ENCODE results near the gene ZC3HAV1.

GRCh38 chr7:139044813-139045794 lies 64.4 kb downstream of the ZC3HAV1 start:
- TF ChIP-seq ZFP3 (CRISPR knock-in tag; IDR thresholded peaks at IDR 0.05) (no peak), TSHZ2 (CRISPR knock-in tag; IDR thresholded peaks at IDR 0.05) (no peak), CSDC2 (CRISPR knock-in tag; IDR thresholded peaks at IDR 0.05) (no peak), SNAI2 (CRISPR knock-in tag; IDR thresholded peaks at IDR 0.05) (no peak), ZNF8 (CRISPR knock-in tag; IDR thresholded peaks at IDR 0.05) (no peak), POU6F1 (CRISPR knock-in tag; IDR thresholded peaks at IDR 0.05; ENCODE audit: borderline replicate concordance, low read depth) (no peak), ARNTL (CRISPR knock-in tag; IDR thresholded peaks at IDR 0.05; ENCODE audit: borderline replicate concordance, low read depth) (no peak)

Data from SK-N-SH treated with all-trans-retinoic acid at 6 μM for 48 hours (cell line).